GM19372 (cell line): Measurements from ENCODE around the gene LMOD1.
"Not testable (repeated sequence)": the region's sequence is repeated elsewhere in the genome, so short reads cannot be mapped to it uniquely, and the experiment has no call there.

ENCODE experiments used
- ATAC-seq: cut with Tn5 transposase; IDR thresholded peaks from one replicate; pipeline ENCODE4 v1.9.1; 2021; ENCODE audit warnings: mild to moderate bottlenecking, low read depth, moderate library complexity; ENCODE audit not compliant: unreplicated experiment

Gene LMOD1

GRCh38 chr1:201917362-201918033 lies 28.9 kb downstream of the LMOD1 start:
- ATAC-seq = no peak

DNA sequence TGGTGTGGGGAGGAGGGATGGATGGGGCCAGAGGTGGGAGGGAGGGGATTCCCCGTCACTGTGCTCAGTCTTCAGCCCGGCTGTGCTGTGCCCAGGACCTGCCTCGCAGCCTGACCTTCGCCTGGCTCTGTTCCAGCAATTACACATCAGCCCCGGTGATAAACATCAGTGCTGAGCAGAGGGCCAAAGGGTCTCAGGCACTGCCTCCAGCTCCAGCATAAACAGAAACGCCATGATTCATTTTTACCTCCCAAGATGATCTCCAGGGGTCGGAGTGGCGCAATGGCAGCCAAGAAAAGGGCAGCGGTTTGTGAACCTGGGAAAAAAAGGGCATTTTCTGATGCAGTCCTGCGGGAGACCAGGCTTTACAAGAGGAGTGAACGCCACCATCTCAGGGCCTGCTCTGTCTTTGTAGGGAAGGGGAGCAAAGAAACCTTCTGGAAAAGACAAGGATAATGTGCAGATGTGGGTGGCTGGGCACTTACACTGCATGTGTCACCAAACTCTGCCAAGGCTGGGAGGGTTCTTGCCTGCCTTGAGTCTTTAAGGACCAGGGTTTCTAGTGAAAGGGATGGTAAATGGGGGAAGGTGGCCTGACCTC lies 29.6 kb downstream of the LMOD1 start:
- no peak for ATAC-seq

- ATAC-seq = no peak
These were observed 31.7 kb downstream of the LMOD1 start for GRCh38 chr1:201914456-201915235.

DNA sequence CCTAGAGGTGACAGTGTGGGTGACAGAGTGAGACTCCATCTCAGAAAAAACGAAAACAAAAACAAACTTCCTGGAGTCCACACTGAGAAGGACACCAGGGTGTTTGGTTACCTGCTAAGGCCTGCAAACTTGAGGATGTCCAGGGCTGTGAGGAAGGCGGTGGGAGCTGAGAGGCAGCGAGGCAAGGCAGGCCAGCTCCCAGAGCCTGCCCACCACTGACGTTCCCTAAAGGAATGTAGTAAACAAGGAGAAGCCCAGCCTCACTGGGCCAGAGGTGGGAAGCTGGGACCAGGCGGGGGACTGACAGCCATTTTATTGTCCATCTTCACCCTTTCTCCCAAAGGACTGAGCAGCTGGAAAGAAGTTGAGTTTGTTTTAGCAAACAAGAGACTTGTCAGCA lies 33.5 kb downstream of the LMOD1 start:
- ATAC-seq = no peak

GRCh38 chr1:201911826-201912571 lies 34.3 kb downstream of the LMOD1 start:
- ATAC-seq = no peak

DNA sequence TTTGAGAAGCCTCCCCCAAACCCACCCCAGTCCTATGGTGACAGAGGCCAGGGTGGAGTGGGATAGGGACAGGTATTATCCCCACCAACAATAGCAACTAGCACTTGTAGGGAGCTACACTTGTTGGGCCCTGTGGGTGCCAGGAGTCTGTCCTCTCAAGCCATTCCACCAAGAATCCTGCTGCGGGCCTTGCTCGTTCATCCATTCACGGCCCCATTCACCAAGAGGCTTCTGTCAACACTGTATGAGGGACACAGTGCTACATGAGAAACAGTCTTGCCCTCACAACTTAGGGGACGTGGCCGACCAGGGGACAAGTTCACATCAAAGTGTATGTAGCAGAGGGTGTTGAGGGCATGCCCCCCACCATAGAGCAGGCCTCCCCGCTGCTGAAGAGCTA lies 38.7 kb downstream of the LMOD1 start:
- ATAC-seq = no peak

DNA sequence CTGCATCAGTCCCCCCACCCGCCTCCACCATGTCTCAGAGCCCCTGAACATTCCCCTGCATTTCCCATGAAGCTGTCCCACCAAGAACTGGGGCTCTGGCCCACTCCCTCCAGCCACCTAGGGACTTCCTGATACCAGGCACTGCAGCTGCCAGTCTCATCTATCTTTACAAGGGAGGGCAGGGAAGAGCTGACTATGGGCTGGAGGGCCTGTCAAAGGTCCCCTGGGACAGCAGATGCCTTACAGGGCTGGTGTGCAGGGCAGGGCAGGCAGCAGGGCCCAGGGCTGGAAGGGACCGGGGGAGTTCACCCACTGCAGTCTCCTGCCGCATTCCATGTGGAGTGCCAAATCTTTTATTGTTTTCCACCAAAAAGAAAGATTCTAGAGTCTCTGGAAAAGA lies 40.0 kb downstream of the LMOD1 start:
- no peak for ATAC-seq

- ATAC-seq = no peak
These were observed 41.0 kb downstream of the LMOD1 start for GRCh38 chr1:201905234-201905890.

DNA sequence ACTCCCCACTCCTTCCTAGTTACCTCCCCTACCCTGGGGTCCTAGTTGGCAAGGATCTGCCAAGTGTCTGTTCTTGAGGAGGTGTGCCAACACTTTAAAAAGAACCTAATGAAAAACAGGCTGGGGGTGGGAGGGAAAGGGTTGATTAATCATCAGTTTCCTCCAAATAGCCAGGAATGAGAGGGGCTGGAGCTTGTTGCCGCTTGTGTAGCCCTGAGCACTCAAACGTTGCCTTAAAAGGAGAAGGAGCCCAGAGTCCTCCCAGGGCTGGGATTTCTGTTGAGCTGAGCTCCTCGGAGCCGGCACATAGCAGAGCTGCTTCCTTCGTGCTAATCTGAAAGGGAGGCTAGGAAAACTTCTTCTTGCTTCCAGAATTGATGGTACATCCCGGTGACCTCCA lies 41.8 kb downstream of the LMOD1 start:
- no peak for ATAC-seq

DNA sequence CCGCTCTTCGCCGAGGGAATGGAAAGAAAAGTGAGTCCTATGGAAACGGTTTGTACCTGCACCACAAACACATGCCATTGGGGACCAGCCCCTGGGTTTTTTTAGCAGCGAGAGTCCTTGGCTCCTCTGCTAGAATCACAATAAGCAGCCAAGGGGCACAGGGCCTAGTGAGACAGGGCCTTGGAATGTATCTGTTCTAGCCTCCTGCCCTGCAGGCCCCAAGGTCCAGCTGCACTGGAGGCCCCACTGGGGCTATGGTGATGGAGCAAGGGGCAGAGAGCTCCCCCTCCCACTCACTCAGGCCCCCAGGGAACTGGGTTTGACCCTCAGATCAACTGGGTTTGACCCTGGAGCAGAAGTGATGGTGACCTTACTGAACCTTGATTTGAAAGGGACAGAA lies 43.2 kb downstream of the LMOD1 start:
- ATAC-seq = no peak

DNA sequence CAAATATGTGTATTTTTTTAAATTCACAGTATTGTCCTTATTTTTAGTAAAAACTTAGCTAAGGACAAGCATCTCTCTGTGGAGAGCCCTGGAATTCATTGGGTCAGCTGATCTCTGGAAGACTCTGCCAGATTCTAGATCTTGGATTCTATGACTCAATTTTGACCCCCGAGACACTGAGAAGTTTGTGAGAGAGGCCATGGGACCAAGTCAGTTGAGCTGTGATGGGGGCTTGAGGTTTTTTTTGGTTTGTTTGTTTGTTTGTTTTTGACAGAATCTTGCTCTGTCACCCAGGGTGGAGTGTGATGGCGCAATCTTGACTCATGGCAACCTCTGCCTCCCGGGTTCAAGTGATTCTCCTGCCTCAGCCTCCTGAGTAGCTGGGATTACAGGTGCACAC lies 44.1 kb downstream of the LMOD1 start:
- ATAC-seq = no peak

DNA sequence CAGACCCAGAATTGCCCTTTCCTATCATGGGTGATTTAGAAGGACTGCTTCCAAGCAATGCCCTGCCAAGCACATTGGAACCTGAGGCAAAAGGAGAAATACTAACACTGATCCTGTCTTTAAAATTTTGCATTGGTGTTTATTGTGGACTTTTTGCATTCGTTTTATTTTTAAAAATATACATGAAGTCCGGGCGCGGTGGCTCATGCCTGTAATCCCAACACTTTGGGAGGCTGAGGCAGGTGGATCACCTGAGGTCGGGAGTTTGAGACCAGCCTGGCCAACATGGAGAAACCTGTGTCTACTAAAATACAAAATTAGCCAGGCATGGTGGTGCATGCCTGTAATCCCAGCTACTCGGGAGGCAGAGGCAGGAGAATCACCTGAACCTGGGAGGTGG lies 45.3 kb downstream of the LMOD1 start:
- ATAC-seq = not testable (repeated sequence)

DNA sequence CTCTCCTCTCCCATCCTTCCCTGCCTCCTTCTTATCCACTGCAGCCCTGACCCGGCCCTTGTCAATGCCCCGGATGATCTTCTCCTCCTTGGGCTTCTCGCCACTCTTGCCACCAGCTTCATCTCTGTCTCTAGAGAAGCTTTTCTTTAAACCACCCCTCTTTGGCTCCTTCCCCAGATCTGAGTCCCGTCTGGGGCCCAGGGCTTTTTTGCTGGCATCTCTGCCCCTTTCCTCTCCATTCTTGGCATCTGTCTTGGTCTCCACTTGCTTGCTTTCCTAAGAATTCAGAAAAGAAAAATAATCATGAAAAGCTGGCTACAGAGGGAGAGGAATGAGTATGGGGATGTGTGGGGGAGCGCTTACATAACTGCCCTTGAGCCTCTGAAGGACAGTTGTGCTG lies 45.9 kb downstream of the LMOD1 start:
- no peak for ATAC-seq

- no peak for ATAC-seq
These were observed 46.5 kb downstream of the LMOD1 start for GRCh38 chr1:201899683-201900429.

DNA sequence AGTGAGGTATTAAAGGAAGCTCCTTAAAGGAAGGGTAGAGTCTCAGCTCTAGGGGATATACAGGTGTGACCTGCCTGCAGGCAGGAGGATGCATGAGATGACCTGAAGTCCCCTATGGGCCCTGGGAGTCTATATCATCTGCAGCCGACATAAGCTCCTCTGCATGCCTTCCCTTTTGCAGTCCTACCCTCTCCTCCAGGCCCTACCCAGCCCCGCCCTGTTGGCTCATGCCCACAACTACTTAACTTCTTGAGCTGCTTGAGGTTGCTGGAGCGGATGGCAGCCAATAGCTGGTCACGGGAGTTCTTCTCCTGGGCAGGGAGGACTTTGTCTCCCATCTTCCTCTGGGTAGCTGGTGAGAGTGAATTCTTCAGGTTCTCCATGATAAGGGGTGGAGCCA lies 47.4 kb downstream of the LMOD1 start:
- no peak for ATAC-seq

GRCh38 chr1:201898240-201898894 lies 48.0 kb downstream of the LMOD1 start:
- no peak for ATAC-seq

DNA sequence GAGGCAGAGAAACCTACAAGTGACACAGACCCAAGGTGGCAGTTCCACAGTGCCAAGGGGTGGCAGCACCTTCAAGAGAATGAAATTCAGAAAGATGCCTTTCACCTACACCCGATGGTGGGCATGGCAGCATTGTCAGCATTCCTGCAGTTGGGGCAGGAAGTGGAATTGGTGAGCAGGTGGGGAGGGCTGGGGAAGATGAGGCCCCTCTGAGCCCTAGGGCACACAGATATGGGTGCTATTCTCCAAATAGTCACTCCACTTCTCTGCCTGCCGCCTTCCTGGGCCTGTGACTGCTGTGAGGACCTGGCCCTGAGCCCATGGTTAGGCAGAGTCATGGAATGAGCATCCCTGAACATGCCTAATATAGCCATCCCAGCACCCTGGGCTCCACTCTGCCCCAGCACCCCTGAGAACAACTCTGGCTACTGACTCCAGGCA lies 49.4 kb downstream of the LMOD1 start:
- ATAC-seq = no peak

DNA sequence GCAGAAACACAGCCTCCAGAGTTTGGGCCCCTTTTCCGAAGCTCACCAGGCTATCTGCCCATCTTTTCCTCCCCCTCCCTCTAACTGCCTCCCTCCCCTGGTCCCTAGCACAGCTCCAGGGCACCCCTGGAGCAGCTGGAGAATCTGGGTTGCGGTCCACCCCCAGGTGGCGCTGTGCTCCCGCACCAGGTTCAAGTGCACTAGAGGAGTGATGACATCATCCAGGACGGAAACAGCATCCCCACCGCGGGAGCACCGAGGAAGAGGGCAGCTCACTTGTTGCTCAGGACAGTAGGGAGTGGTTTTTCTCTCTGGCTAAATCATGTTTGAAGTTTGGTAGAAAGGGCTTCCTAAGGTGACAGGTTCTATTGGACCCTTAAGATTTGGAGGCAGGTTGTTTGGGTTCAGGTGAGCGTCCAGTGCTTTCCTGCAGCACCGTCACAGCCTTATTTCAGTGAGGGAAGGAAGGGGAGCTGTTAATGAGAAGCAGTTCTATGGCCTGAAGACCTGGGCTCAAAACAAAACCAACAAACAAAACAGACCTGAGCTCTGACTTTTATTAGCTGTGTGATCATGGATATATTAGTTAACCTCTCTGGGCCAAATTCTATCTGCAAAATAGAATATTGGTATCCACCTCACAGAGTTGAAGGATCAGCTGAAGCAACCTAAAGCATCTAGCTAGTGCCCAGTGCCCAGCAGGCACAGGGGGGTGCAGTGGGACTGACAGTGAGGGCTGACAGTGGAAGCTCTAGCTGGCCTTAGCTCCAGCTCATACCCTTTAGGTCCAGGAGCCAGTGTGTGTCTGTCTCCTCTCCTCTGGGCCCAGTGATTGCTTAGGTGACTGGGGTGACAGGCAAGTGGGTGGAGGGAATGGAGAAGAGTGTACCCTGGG lies 50.2 kb downstream of the LMOD1 start:
- peak; percentile 83 for ATAC-seq
